A549 (cell line): ENCODE measurements around the gene DTNB.

ENCODE experiments used
- CHD2 ChIP-seq: fragments of 150-350 bp; IDR thresholded peaks from 2 replicates; pipeline ENCODE4 v1.6.1; 2014; ENCODE audit warnings: low read length; ENCODE audit not compliant: partially characterized antibody
- CTCF ChIP-seq: fragments of >200 bp; sonication (Bioruptor Twin); formaldehyde crosslinking; IDR thresholded peaks from 3 replicates; pipeline ENCODE4 v1.5.1; 2016
- EP300 ChIP-seq, 2 experiments: fragments of >200 bp; sonication (Bioruptor Twin); formaldehyde crosslinking; IDR thresholded peaks; 2 replicates in 1 of 2; 3 replicates in 1 of 2; pipeline ENCODE4 v1.6.1; 2016 to 2017
- NFE2L2 ChIP-seq: fragments of 150-350 bp; conservative IDR thresholded peaks from 2 replicates; pipeline ENCODE4 v1.6.1; 2014; ENCODE audit warnings: low read length
- POLR2A ChIP-seq: IDR thresholded peaks from 2 replicates; pipeline ENCODE4 v1.6.1; 2012; ENCODE audit warnings: mild to moderate bottlenecking, low read length
- RAD21 ChIP-seq, 2 experiments: fragments of >200 bp in 1 of 2; sonication (Bioruptor Twin) in 1 of 2; formaldehyde crosslinking in 1 of 2; IDR thresholded peaks in 1 of 2; conservative IDR thresholded peaks in 1 of 2; 2 replicates in 1 of 2; 3 replicates in 1 of 2; pipeline ENCODE4 v1.6.1; 2012 to 2018; ENCODE audit warnings: inconsistent platforms in 1 of 2
- REST ChIP-seq: fragments of 200-600 bp; sonication (generic); IDR thresholded peaks from 2 replicates; pipeline ENCODE4 v1.6.1; 2016; ENCODE audit warnings: antibody characterized with exemption, mild to moderate bottlenecking, moderate library complexity
- RFX5 ChIP-seq: fragments of 450-650 bp; IDR thresholded peaks from 2 replicates; pipeline ENCODE4 v1.7.1; 2014; ENCODE audit warnings: antibody characterized with exemption, mild to moderate bottlenecking, moderate library complexity
- SMC3 ChIP-seq: fragments of >200 bp; sonication (Bioruptor Twin); formaldehyde crosslinking; IDR thresholded peaks from 3 replicates; pipeline ENCODE4 v1.6.1; 2018; ENCODE audit warnings: inconsistent platforms

- TF ChIP-seq CTCF = no peak
- TF ChIP-seq RAD21 (conservative IDR thresholded peaks at IDR 0.05 in 1 of 2, IDR thresholded peaks at IDR 0.05 in 1 of 2) = no peak
- no peak for TF ChIP-seq REST
- no peak for TF ChIP-seq SMC3
- TF ChIP-seq POLR2A = no peak
- no peak for TF ChIP-seq NFE2L2
- no peak for TF ChIP-seq CHD2
- TF ChIP-seq RFX5 = no peak
- TF ChIP-seq EP300 (IDR thresholded peaks at IDR 0.05) = no peak
These were observed 253.6 kb downstream of the DTNB start for GRCh38 chr2:25419678-25420242.
